ENCODE results near the gene UBE2E2.

UBE2E2 gene

GRCh38 chr3:23495507-23495906 is 292.4 kb downstream of the UBE2E2 start:
- TF ChIP-seq CTCF (conservative IDR thresholded peaks at IDR 0.05; ENCODE audit: low read depth, low read length) = no peak
- H3K4me3 ChIP-seq (ENCODE audit: low read length) = no peak overlapping the region
- DNase-seq (ENCODE audit: low read depth) = no peak

- no peak overlapping the region for H3K4me3 ChIP-seq (ENCODE audit: low read length)
- no peak for TF ChIP-seq CTCF (conservative IDR thresholded peaks at IDR 0.05; ENCODE audit: low read depth, low read length)
- no peak for DNase-seq (ENCODE audit: low read depth)
These were observed 293.0 kb downstream of the UBE2E2 start for GRCh38 chr3:23496165-23496564.

GRCh38 chr3:23497156-23497555 is 294.0 kb downstream of the UBE2E2 start:
- H3K4me3 ChIP-seq (ENCODE audit: low read length) = no peak overlapping the region
- TF ChIP-seq CTCF (conservative IDR thresholded peaks at IDR 0.05; ENCODE audit: low read depth, low read length) = no peak
- DNase-seq (ENCODE audit: low read depth) = no peak

GRCh38 chr3:23501201-23501802 is 298.2 kb downstream of the UBE2E2 start:
- H3K4me3 ChIP-seq (ENCODE audit: low read length) = no peak overlapping the region
- DNase-seq (ENCODE audit: low read depth) = no peak
- TF ChIP-seq CTCF (conservative IDR thresholded peaks at IDR 0.05; ENCODE audit: low read depth, low read length) = no peak

- H3K4me3 ChIP-seq (ENCODE audit: low read length) = no peak overlapping the region
- TF ChIP-seq CTCF (conservative IDR thresholded peaks at IDR 0.05; ENCODE audit: low read depth, low read length) = no peak
These were observed 305.3 kb downstream of the UBE2E2 start for GRCh38 chr3:23508464-23508863.

GRCh38 chr3:23518441-23518840 is 315.3 kb downstream of the UBE2E2 start:
- H3K4me3 ChIP-seq (ENCODE audit: low read length) = no peak overlapping the region
- no peak for DNase-seq (ENCODE audit: low read depth)
- no peak for TF ChIP-seq CTCF (conservative IDR thresholded peaks at IDR 0.05; ENCODE audit: low read depth, low read length)

More at GRCh38 chr3:23508464-23508863, 305.3 kb downstream of the UBE2E2 start:
- no peak for DNase-seq (ENCODE audit: low read depth)

Data from retinal pigment epithelial cell (primary cell).